NCI-H1048 (cell line): Measurements from ENCODE around the gene CLIC5.

Source experiments
- DNase-seq: peaks from one replicate; lab custom pipeline; 2025; lab: John Stamatoyannopoulos, UW

Gene CLIC5

DNA sequence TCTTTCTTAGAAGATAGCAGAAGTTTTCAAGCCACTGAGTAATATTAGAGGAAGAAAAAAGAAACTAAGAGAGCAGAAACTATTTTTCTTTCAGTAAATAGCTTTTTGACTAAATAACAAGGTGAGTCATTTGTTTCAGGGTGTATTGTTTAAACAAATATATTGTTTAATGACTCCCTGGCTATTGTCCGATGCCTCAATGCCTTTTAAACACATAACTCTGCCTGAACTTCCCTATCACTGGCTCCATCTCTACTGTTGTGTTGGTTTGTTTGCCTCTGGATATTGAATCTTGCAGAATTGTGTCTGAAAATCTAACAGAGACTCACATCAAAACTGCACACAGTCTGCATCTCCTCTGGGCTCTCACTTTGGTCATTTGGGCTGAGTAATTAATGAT lies 19.6 kb upstream of the CLIC5 start:
- no peak for DNase-seq

DNA sequence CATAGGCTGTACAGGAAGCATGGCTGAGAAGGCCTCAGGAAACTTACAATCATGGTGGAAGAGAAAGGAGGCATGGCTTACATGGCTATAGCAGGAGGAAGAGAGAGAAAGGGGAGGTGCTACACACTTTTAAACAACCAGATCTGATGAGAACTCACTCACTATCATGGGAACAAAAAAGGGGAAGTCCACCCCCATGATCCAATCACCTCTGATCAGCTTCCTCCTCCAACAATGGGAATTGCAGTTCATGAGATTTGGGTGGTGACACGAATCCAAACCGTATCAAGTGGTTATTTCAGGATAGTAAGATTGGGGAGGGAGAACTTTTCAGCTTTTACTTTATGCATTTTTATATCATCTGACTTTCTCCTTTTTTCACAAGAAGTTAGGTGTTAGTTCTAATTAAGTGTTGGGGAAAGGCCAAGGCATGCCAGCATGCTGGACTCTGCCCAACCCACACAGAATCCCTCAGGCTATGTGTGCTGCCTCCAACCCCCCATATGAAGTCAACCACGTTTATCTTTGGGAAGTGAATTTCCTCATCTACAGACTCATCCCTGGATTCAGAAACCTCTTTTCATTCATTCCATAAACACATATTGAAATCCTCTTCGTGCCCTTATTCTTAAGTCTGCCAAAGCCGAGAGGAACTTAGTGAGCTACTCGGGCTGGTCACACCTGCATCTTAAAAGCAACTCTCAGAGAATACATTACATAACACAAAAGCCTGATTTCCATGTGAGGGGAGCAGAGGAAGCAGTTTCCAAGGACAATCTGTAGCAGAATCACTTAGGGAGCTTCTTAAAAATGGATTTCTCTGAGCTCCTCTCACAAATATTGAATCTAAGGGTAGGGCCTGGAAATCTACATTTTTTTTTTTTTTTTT lies 16.7 kb upstream of the CLIC5 start:
- DNase-seq, result no peak

DNA sequence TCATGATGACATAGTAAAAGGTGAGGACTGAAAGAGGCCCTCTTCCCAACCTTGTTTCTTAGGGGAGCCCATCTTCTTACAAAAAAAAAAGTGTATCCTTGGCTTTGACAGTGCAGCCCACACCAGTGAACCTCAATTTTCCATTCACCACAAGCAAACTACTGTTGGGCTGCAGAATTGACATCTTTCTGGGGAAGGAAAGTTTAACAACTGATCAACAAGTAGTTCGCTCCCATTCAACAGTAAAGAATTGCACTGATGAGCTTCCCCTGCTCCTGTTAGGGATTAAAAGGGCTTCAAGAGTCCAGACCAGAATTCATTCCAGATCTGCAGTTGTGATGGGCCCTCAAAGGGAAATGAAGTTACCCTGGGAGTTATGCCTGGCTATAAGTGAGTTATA lies 13.9 kb upstream of the CLIC5 start:
- DNase-seq, result no peak

DNA sequence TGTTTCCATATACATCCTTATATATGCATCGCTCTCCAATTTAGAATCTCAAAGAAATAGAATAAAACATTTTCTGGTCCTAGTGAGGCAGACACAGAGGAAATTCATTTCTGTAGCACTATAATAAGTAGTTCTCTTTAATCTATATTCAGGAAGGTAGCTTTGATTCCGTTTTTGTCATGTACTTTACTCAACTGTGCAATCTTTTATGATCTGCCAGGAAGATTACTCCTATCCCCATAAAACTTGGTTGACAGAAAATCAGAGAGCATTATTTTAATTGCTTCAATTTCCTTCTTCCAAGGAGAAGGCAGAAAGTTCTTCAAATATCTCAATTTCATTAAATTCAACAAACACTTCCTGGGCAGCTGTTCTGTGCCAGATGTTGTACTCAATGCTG lies 10.6 kb upstream of the CLIC5 start:
- DNase-seq, result no peak

DNA sequence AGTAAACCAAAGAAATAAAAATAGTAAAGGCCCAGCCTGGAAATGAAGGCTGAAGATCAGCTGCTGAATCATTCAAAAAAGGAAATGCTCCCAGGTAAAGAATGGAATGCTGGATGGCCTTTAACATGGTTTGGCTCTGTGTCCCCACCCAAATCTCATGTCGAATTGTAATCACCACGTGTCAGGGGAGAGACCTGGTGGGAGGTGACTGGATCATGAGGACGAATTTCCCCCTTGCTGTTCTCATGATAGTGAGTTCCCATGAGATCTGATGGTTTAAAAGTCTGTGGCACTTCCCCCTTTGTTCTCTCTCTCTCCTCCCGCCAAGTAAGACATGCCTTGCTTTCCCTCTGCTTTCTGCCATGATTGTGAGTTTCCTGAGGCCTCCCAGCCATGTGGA lies 9.9 kb upstream of the CLIC5 start:
- DNase-seq, result no peak

DNA sequence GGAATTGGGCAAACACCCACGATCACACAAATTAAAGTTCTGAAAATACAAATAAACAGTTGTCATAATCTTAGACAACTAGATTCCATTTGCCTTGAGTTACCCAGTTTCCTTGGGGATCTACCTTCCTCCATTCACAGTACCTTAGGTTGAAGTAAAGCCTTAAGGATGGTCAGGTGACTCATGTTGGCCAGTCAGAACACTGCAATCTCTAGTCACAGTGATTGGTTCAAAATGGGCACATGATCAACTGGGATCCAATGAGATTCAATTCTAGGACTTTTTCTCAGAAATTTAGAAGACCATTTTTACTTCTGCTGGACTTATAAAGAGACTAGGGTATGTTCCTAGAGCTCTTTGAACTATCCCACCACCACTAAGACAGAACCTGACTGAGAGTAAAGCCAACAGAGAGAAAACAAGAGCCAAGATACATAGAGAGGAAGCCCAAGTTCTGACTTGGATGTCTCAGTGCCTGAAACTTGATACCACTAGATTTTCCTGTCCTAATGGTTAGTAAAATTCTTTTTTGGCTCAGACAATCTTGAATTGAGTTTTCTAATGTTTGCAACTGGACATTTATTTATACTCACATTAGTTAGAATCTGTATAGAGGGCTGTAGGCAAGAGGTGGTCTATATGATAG lies 8.6 kb upstream of the CLIC5 start:
- DNase-seq, result no peak

DNA sequence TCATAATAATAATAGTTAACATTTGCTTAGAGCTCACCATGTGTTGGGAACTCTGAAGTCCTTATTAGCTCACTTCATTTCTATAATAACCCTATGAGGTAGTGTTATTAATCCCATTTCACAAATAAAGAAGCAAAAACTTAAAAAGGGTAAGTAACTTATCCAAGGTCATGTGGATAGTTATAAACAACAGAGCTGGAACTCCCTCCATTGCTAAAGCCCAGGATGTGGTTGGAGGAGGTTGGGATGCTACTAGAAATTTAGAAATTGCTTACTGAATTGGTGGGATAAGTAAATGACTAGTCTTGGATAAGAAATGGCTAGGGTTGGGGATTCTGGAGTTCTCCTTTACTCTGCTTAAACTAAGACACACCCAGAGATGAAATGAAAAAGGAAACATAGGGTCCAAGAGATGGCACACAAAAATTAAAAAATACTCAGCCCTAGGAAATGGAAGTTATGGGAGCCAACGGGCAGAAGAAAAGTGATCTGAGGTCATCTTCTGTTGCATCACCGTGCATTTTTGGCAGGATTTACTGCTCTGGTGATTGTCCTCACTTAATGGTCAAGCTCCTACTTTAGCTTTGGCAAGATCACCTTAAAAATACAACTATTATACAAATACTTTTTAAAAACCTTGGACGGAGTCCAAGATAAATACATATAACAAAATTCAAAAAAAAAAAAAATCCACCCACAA lies 7.7 kb upstream of the CLIC5 start:
- no peak for DNase-seq

DNA sequence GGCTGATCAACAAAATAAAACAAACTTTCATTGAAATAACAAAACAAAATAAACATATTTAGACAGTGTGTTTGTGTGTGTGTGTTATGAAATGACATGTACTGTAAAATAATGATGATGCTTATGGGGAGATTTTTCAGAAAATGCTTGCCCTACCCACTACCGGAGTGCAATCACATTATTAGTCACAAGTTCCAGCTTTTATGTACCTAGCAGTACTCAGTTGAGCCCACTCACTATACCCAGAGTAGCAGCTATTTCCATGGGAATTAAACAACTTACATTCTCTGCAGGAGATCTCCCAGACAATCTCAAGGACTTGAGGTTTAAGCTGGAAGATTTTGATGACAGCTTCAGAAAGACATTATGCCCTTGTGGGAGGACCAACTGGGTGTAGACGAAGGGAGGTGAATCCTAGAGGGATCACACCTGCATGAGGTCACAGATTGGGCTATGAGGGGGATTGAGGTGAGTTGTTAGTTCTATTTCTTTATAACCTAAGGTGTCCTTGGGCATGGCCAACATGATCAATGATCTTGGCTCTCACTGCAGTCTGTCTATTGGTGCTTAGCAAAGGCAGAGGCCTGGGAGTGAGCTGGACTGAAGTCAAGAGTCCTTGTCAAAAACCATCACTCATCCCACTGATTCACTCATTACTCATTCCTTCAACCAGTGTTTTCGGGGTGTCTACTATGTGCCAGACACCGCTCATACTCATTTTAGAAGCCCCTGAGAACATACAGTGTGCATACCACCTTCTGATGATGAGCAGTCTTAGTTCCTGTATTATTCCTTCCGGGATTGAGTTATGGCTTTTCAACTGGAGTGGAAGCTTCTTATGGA lies 6.7 kb upstream of the CLIC5 start:
- no peak for DNase-seq

DNA sequence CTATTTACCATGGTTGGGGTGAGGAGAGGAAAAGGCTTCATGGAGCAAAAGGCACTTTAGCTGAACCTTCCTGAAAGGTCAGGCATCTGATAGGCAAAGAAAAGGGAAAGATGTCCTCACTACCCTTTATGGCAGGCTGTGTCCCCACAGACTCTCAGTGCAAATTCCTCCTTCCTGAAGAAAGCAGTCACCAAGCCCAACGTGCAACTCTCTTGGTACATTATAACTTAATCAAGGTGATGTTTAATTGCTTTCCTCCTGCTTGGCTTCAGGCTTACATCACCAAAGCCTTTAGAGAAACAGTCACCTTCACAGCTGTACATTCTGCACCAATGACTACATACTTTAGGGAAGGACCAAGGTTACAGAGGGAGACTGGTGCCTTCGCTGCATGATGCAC lies 2.1 kb upstream of the CLIC5 start:
- DNase-seq, result no peak

DNA sequence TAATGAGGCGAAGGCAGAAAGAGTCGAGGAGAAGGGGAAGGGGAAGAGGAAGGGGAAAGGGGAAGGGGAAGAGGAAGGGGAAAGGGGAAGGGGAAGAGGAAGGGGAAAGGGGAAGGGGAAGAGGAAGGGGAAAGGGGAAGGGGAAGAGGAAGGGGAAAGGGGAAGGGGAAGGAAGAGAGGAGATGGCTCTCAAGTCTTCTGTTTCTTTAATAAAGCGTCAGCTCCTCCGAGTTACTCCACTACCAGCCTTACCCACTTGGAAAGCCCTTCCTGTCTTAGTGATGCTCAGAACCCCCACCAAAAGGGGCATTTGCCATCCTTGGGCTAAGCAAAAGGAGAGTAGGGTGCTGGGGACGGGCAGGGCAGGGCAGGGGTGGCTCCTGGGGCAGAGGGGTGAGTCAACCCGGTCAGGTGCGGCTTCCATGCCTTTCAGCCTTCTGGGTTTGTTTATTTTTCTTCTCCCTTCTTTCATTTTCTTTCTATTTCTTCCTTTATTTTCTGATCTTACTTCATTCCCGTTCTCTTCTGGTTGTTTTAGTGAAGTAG lies 476 bp upstream of the CLIC5 start:
- no peak for DNase-seq

DNA sequence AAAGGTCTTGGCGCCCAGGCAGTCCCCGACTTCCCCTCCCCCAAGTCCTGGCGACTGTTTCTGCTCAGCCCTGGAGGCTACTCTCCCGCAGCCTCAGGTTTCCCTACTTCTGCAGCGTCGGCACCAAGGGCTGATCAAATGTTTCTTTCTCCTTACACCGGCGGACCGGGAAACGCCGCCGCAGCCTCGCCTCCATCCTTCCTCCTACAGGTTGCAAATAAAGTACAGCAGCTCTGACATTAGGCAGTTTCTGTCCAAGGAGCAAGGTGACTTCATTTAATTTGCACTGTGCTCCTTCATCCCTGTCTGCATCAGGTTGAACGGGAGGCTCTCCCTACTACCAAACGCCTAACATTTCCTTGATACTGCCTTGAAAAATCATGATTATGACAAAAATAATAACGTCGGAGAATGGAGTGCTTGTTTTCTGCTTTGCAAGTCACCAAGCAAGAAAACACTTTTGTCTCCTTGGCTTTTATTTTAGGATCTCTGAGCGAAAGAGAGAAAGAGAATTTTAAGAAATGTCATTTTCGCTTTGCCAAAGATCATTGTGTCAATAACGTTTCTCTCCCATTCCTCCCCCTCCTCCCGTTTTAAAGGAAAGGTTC lies 1.0 kb downstream of the CLIC5 start:
- DNase-seq, result no peak

DNA sequence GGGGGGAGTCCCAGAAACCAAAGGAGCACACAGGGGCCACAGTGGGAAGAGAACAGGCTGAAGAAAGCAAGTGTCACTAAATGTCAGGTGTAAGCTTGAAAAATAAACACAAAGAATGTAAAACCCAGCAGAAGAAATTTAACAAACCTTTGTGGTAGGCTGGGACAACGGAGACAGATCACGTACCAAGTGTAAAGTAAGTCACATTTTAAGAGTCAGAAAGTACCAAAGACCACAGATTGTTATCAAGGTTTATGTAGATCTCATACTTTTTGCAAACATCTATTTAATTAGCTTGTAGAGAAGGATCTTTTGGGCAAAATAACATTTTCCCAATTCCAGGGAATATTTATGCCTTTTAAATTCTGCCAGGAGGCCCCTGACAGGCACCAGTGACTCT lies 1.6 kb downstream of the CLIC5 start:
- no peak for DNase-seq

DNA sequence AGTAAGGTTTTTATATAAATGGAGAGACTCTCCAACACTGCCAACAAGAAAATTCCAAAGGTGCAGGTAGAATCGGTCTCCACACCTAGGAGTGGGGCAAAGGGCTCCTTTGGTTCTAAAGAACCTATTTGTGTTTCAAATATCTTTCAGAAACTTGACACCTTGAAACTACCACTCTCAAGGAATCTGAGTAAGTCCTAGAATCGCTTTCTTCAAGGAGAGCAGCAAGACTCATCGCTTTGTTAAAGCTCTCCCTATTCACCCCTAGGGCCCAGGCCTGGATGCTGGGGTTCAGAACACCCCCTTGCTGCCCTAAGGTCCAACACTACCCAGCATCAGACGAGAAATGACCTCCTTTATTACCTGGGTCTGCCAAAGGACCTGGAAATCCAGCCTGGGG lies 2.0 kb downstream of the CLIC5 start:
- no peak for DNase-seq

DNA sequence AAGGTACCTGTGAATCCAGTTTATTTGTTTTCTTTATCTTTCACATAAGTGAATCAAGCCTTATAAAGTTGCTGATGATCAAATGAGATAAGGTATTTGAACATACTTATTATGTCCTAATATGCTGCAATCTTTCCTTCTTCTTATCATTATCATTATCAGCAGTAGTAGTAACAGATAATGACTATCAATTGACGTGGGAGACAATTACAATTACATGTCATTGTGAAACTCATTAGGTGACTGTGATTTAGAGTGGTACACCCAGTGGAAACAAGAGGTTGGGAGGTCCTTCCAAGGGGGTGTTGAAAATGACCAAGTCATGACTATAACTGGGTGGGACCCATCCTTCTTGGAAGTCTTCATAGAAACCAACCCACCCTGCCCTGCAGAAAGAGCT lies 2.8 kb downstream of the CLIC5 start:
- no peak for DNase-seq

DNA sequence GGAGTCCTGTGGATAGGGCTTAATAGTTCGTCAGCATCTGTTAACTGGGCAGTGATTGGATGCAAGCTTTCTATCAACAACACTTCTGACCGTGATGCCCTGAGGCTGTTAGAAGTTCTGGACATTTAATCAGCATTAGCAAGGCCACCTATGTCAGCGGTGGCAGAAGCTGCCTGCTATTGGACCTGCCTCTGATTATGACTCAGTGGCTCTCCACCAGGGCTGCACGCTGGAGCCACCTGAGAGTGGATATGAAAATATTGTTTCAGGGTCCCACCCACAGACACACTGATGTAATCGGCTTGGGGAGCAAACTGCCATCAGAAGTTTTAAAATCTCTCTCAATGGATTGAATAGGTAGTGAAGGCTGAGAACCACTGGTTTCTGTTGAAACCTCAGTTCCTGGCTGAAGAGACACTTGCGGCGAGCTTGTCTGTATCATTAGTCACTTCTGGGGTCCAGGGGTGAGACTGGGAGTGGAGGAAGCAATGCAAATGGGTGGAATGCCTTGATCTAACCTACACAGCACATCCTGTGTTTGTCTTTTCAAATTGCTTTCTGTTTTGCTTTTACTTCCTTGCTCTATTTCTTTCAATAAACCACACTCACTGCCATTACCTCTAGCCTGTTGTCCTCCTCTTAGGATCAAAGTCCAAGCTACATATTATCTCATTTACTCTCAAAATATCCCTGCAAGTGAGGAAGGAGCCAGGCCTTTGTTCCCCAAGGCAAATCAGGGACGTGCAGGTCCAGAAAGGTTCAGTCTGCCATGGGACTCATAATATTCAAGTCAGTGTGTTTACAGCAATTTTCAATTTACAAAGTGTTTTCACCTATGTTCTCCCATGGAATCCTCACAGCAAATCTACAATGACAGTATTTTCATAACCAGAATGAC lies 4.2 kb downstream of the CLIC5 start:
- no peak for DNase-seq

DNA sequence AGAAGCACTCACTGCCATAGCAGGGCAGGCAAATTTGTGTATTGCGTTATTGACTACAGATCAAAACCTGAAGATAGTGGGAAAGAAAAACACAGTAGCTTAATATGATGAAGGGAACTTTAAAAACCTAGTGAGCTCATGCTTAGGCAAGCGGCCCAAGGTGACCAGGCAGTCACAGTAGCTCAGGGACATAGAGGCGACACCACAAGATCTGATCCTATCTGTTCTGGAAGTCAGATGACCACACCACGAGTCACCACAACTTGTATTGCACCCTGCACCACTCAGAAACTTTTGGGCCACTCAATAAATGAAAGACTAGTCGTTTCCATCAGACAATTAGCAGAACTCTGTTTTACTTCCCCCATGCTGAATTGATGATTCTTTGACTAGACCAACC lies 4.9 kb downstream of the CLIC5 start:
- DNase-seq, result no peak

DNA sequence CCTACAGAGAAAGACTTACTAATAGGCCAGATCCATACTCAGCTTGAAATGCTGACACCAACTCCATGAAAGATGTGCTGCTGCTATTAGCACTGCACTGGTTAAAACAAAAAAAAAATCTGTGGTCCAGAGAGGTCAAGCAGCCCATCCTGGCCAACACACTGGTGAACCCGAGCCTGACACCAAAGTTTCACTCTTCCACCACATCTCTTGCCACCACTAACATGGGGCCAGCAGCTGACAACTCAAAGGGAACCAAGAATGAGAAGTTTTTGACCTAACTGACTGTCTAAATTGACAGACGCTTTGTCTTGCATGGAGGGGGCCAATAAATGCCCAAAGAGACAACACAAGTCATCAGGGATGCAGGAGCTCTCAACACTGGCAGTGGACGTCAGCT lies 5.4 kb downstream of the CLIC5 start:
- no peak for DNase-seq

DNA sequence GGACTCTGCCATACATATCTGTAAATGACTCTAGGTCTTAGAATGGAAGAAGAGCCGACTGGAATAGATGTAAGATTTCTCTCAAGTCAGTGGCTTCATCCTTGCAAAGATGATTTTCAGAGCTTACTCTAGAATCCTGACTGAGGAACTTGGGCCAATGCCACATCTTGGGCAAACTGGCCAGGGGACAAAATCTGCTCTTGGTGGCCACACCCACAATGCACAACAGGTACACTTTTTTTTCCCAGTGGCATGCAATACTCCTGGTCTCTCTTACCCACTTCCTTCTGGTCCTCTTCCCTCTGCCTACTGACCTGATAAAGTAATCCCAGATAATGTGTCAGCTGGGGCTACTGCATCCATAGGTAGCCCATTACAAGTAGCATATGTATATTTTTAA lies 13.4 kb downstream of the CLIC5 start:
- no peak for DNase-seq

DNA sequence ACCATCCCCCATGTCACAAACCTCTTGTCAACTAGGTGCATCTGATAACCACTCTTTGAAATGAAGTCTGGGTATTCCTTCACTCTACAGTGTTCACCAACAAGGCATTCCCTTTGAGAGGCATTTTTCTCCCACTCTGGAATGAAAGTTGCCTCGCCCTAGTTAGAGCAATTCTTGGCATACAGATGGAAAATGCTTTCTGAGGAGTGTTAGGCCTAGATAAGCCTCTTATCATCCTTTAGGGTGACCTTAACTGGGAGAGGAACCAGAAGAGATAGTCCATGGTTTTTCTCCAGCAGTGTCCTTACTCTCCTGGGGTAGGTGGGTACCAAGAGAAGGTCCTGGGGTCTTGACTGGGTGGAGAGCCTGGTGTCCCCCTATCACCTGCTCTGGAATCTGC lies 14.8 kb downstream of the CLIC5 start:
- no peak for DNase-seq

DNA sequence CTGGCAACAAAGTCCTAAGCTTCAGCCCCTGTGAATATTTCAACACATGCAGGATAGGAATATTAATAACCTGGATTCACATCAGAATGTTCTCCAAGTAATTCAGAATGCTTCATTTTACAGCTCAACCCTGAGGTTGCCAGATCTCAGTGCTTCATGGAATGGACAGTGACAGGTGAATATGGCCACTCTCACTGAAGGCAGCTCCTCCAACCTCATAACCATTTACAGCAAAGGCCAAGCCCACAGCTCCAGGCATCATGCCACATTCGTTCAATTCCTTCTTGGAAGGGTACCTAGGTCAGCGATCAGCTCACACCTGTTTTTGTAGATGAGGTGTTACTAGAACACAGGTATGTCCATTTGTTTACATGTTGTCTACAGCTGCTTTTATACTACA lies 17.1 kb downstream of the CLIC5 start:
- DNase-seq, result no peak
